Measurements from ENCODE around the gene KIRREL3. TPM values are rescaled to one million over a fixed set of nuclear protein-coding genes. Genes with fewer than 3 reads are reported as not detected.

Gene KIRREL3
- total and polyA plus RNA-seq, 4 donors, result 0.02 to 0.71 (median 0.15) TPM; not detected in 1

- H3K9ac ChIP-seq (ENCODE audit: insufficient read depth in 1 of 2, low read length in 2 of 2), result no peak overlapping the region
- H3K4me1 ChIP-seq (ENCODE audit: control insufficient read depth in 5 of 5, insufficient read depth in 5 of 5, low read length in 5 of 5), result no peaks in the 10 kb centered on the region
- DNase-seq (no peak), ATAC-seq (ENCODE audit: insufficient read depth, low FRiP score) (no peak)
- no peaks in the 10 kb centered on the region for H3K36me3 ChIP-seq (ENCODE audit: control insufficient read depth in 4 of 4, insufficient read depth in 4 of 4, low read length in 4 of 4)
- H3K27me3 ChIP-seq (ENCODE audit: control insufficient read depth in 3 of 3, insufficient read depth in 3 of 3, low read length in 2 of 3), result peaks cover 0 to 7% (median 0%) of the 10 kb centered on the region in 3 donors
- no peak overlapping the region for H3K4me3 ChIP-seq
- H3K9me3 ChIP-seq (ENCODE audit: control insufficient read depth in 4 of 4, insufficient read depth in 3 of 4, low read length in 3 of 4), result peaks cover 0 to 2% (median 0%) of the 10 kb centered on the region in 4 donors
- TF ChIP-seq CTCF (IDR thresholded peaks at IDR 0.05; ENCODE audit: control extremely low read depth, extremely low read depth), result no peak
- 46 to 53% methylated on average over 11 of the region's 11 CpGs for WGBS, 2 donors
- H3K27ac ChIP-seq (ENCODE audit: low read depth in 1 of 2, low read length in 1 of 2), result no peak overlapping the region
Observed at GRCh38 chr11:126573325-126573978, 427.1 kb downstream of the KIRREL3 start.

GRCh38 chr11:126570489-126570888, 430.1 kb downstream of the KIRREL3 start:
- Histone ChIP-seq H3K36me3 (ENCODE audit: control insufficient read depth in 4 of 4, insufficient read depth in 4 of 4, low read length in 4 of 4) (no peaks in the 10 kb centered on the region), H3K9ac (ENCODE audit: insufficient read depth in 1 of 2, low read length in 2 of 2) (no peak overlapping the region), H3K27ac (ENCODE audit: low read depth in 1 of 2, low read length in 1 of 2) (no peak overlapping the region), H3K27me3 (ENCODE audit: control insufficient read depth in 3 of 3, insufficient read depth in 3 of 3, low read length in 2 of 3) (peaks cover 0 to 5% (median 0%) of the 10 kb centered on the region in 3 donors), H3K4me1 (ENCODE audit: control insufficient read depth in 5 of 5, insufficient read depth in 5 of 5, low read length in 5 of 5) (no peaks in the 10 kb centered on the region), H3K4me3 (no peak overlapping the region), H3K9me3 (ENCODE audit: control insufficient read depth in 4 of 4, insufficient read depth in 3 of 4, low read length in 3 of 4) (peaks cover 0 to 2% (median 0%) of the 10 kb centered on the region in 4 donors)
- ATAC-seq (ENCODE audit: insufficient read depth, low FRiP score), result no peak
- no peak for DNase-seq
- no peak for TF ChIP-seq CTCF (IDR thresholded peaks at IDR 0.05; ENCODE audit: control extremely low read depth, extremely low read depth)
- WGBS, 2 donors, result 77 to 90% methylated on average over 5 of the region's 5 CpGs

DNA sequence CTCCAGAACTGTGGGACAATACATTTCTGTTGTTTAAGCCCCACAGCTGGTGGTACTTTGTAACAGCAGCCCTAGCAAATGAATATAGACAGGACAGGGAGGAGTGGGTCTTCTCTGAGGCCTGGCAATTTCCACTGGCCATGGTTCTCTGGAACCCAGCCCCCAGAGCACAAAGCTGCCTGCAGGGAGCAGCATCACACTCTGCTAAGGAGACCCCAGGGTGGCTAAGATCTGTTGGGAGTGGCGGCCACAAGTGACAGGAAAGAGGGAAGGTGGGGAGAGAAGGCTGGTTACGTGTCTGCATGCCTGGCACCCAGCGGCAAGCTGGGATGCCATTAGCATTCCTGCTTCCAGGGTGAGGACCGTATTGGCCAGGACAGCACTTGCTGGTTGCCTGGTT, 433.2 kb downstream of the KIRREL3 start:
- ATAC-seq (ENCODE audit: insufficient read depth, low FRiP score), result no peak
- H3K9ac ChIP-seq (ENCODE audit: insufficient read depth in 1 of 2, low read length in 2 of 2), result no peak overlapping the region
- peaks cover 0 to 5% (median 0%) of the 10 kb centered on the region in 3 donors for H3K27me3 ChIP-seq (ENCODE audit: control insufficient read depth in 3 of 3, insufficient read depth in 3 of 3, low read length in 2 of 3)
- no peaks in the 10 kb centered on the region for H3K4me1 ChIP-seq (ENCODE audit: control insufficient read depth in 5 of 5, insufficient read depth in 5 of 5, low read length in 5 of 5)
- DNase-seq, result no peak
- no peak overlapping the region for H3K4me3 ChIP-seq
- 67 to 72% methylated on average over 4 of the region's 4 CpGs for WGBS, 2 donors
- H3K36me3 ChIP-seq (ENCODE audit: control insufficient read depth in 4 of 4, insufficient read depth in 4 of 4, low read length in 4 of 4), result no peaks in the 10 kb centered on the region
- H3K27ac ChIP-seq (ENCODE audit: low read depth in 1 of 2, low read length in 1 of 2), result no peak overlapping the region
- no peak for TF ChIP-seq CTCF (IDR thresholded peaks at IDR 0.05; ENCODE audit: control extremely low read depth, extremely low read depth)
- no peaks in the 10 kb centered on the region for H3K9me3 ChIP-seq (ENCODE audit: control insufficient read depth in 4 of 4, insufficient read depth in 3 of 4, low read length in 3 of 4)

DNA sequence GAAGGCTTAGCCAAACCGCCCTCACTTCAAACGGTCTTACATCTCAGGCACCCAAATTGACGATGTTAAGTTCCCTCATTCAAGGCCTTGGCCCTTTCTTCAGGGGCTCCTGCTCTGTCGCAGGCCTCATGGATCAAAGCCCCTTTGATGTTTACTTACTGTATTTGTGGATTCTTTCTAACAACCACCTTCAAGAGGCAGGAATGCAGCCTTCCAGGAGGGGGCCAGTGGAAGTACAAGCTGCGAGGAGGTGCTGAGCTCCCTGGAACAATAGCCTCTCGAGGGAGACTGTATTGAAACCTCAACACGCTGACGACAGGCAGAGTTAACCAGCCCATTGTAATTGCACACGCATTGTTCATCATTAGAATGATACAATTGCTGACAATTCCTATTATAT, 436.0 kb downstream of the KIRREL3 start:
- no peaks in the 10 kb centered on the region for H3K9me3 ChIP-seq (ENCODE audit: control insufficient read depth in 4 of 4, insufficient read depth in 3 of 4, low read length in 3 of 4)
- no peaks in the 10 kb centered on the region for H3K27me3 ChIP-seq (ENCODE audit: control insufficient read depth in 3 of 3, insufficient read depth in 3 of 3, low read length in 2 of 3)
- WGBS, 2 donors, result 14 to 22% methylated on average over 9 of the region's 9 CpGs
- no peaks in the 10 kb centered on the region for H3K4me1 ChIP-seq (ENCODE audit: control insufficient read depth in 5 of 5, insufficient read depth in 5 of 5, low read length in 5 of 5)
- TF ChIP-seq CTCF (IDR thresholded peaks at IDR 0.05; ENCODE audit: control extremely low read depth, extremely low read depth), result no peak
- H3K27ac ChIP-seq (ENCODE audit: low read depth in 1 of 2, low read length in 1 of 2), result no peak overlapping the region
- H3K4me3 ChIP-seq, result no peak overlapping the region
- DNase-seq, result no peak
- no peak for ATAC-seq (ENCODE audit: insufficient read depth, low FRiP score)
- H3K9ac ChIP-seq (ENCODE audit: insufficient read depth in 1 of 2, low read length in 2 of 2), result no peak overlapping the region
- no peaks in the 10 kb centered on the region for H3K36me3 ChIP-seq (ENCODE audit: control insufficient read depth in 4 of 4, insufficient read depth in 4 of 4, low read length in 4 of 4)
